ENCODE results near the gene WDFY1.
A peak's percentile ranks its signal among the peaks of the same experiment; 100 is the strongest.

The WDFY1 gene

DNA sequence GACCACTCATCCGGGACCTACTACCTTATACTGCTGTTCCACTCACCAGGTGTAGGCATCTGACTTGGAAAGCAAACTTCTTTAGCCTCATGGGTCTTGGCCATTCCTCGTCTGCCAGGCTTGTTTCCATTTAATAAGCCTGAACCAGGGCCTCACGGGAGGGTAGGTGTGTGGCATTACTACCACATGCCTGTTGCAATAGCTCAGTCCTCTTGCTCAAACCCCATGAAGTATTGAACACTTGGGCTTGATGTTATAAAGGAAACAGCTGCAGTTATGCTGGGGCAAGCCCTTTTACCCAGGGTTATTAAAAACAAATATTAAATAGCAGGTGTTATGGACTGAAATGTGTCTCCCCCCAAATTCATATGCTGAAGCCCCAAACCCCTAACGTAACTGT is 33.3 kb upstream of the WDFY1 start:
- H3K4me3 ChIP-seq (ENCODE audit: low read depth, low read length) = no peak overlapping the region
- no peaks in the 10 kb centered on the region for H3K79me2 ChIP-seq (ENCODE audit: control insufficient read depth, insufficient read depth, low read length, unreplicated experiment)
- peaks cover 54% of the 10 kb centered on the region for H3K36me3 ChIP-seq (ENCODE audit: insufficient read depth, low read length)
- H3K27me3 ChIP-seq (ENCODE audit: insufficient read depth, low read length) = no peaks in the 10 kb centered on the region
- H3K27ac ChIP-seq (ENCODE audit: low read depth, low read length) = no peak overlapping the region
- no peak overlapping the region for H2AFZ ChIP-seq (ENCODE audit: low read length, unreplicated experiment)
- H3K4me1 ChIP-seq (ENCODE audit: control insufficient read depth, insufficient read depth, low read length, unreplicated experiment) = peaks cover 35% of the 10 kb centered on the region

DNA sequence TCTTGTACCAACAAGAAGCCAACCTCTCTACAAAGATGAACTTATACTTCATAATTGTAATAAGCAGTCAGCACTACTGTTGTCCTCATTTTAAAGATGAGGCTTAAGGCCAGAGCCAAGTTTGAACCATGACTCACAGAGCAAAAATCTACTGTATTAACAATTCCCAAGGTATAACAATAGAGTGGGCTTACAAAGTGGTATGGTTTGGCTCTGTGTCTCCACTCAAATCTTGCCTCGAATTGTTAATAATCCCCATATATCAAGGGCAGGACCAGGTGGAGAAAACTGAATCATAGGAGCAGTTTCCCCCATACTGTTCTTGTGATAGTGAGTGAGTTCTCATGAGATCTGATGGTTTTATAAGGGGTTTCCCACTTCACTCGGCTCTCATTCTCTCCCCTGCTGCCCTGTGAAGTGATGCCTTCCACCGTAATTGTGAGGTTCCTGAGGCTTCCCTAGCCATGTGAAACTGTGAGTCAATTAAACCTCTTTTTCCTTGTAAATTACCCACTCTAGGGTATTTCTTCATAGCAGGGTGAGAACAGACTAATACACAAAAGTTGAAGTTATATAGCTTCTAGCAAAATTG is 31.6 kb upstream of the WDFY1 start:
- H3K27me3 ChIP-seq (ENCODE audit: insufficient read depth, low read length) = no peaks in the 10 kb centered on the region
- no peak overlapping the region for H2AFZ ChIP-seq (ENCODE audit: low read length, unreplicated experiment)
- H3K36me3 ChIP-seq (ENCODE audit: insufficient read depth, low read length) = peaks cover 41% of the 10 kb centered on the region
- no peak overlapping the region for H3K4me3 ChIP-seq (ENCODE audit: low read depth, low read length)
- H3K27ac ChIP-seq (ENCODE audit: low read depth, low read length) = peak overlapping the region; percentile 62
- H3K79me2 ChIP-seq (ENCODE audit: control insufficient read depth, insufficient read depth, low read length, unreplicated experiment) = no peaks in the 10 kb centered on the region
- H3K4me1 ChIP-seq (ENCODE audit: control insufficient read depth, insufficient read depth, low read length, unreplicated experiment) = peaks cover 35% of the 10 kb centered on the region

DNA sequence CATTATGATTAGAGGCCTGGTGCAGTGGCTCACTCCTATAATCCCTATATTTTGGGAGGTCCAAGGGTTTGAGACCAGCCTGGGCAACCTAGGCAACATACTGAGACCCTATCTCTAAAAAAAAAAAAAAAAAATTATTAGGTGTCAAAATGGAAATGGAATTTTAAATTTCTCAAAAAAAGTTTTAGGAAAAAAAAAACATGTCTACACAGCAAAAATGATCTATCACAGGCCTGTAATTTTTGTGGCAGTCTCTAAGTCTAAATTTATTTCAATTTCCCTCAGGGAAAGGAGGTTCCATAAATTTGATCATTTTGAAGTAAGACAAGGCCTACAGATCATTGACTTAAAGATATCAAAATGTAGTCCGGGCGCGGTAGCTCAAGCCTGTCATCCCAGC is 28.5 kb upstream of the WDFY1 start:
- H3K27me3 ChIP-seq (ENCODE audit: insufficient read depth, low read length) = no peaks in the 10 kb centered on the region
- H3K27ac ChIP-seq (ENCODE audit: low read depth, low read length) = no peak overlapping the region
- H3K79me2 ChIP-seq (ENCODE audit: control insufficient read depth, insufficient read depth, low read length, unreplicated experiment) = no peaks in the 10 kb centered on the region
- peaks cover 15% of the 10 kb centered on the region for H3K36me3 ChIP-seq (ENCODE audit: insufficient read depth, low read length)
- H2AFZ ChIP-seq (ENCODE audit: low read length, unreplicated experiment) = no peak overlapping the region
- H3K4me1 ChIP-seq (ENCODE audit: control insufficient read depth, insufficient read depth, low read length, unreplicated experiment) = peaks cover 30% of the 10 kb centered on the region
- H3K4me3 ChIP-seq (ENCODE audit: low read depth, low read length) = no peak overlapping the region

DNA sequence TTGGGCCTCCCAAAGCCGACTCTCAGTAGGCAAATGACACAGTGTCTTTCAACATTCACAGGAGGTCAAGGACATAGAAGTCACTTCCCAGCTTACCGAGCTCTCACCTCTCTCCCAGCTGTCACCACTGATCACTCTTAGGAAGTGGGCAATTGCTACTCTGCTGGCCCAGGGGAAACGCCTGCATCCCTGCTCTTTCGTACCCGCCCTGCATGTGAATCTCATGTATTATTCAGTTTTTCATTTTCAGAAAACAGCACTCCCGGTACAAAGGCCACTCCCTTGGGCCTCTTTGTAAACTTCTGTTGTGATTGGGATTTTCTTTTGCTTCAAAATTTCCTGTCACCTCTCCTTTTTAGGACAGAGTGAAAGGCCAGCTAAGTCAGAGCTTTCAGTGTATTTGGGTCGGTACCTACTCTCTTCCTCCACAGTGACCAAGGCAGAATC is 27.5 kb upstream of the WDFY1 start:
- H3K4me3 ChIP-seq (ENCODE audit: low read depth, low read length) = no peak overlapping the region
- H3K79me2 ChIP-seq (ENCODE audit: control insufficient read depth, insufficient read depth, low read length, unreplicated experiment) = no peaks in the 10 kb centered on the region
- no peaks in the 10 kb centered on the region for H3K27me3 ChIP-seq (ENCODE audit: insufficient read depth, low read length)
- H3K4me1 ChIP-seq (ENCODE audit: control insufficient read depth, insufficient read depth, low read length, unreplicated experiment) = peaks cover 34% of the 10 kb centered on the region
- no peak overlapping the region for H2AFZ ChIP-seq (ENCODE audit: low read length, unreplicated experiment)
- H3K27ac ChIP-seq (ENCODE audit: low read depth, low read length) = no peak overlapping the region
- H3K36me3 ChIP-seq (ENCODE audit: insufficient read depth, low read length) = peaks cover 15% of the 10 kb centered on the region

- Histone ChIP-seq H3K27me3 (ENCODE audit: insufficient read depth, low read length) (no peaks in the 10 kb centered on the region), H2AFZ (ENCODE audit: low read length, unreplicated experiment) (no peak overlapping the region), H3K79me2 (ENCODE audit: control insufficient read depth, insufficient read depth, low read length, unreplicated experiment) (no peaks in the 10 kb centered on the region), H3K36me3 (ENCODE audit: insufficient read depth, low read length) (peaks cover 19% of the 10 kb centered on the region), H3K27ac (ENCODE audit: low read depth, low read length) (no peak overlapping the region), H3K4me3 (ENCODE audit: low read depth, low read length) (no peak overlapping the region), H3K4me1 (ENCODE audit: control insufficient read depth, insufficient read depth, low read length, unreplicated experiment) (peaks cover 28% of the 10 kb centered on the region)
These were observed 26.6 kb upstream of the WDFY1 start for GRCh38 chr2:223971731-223972130.

DNA sequence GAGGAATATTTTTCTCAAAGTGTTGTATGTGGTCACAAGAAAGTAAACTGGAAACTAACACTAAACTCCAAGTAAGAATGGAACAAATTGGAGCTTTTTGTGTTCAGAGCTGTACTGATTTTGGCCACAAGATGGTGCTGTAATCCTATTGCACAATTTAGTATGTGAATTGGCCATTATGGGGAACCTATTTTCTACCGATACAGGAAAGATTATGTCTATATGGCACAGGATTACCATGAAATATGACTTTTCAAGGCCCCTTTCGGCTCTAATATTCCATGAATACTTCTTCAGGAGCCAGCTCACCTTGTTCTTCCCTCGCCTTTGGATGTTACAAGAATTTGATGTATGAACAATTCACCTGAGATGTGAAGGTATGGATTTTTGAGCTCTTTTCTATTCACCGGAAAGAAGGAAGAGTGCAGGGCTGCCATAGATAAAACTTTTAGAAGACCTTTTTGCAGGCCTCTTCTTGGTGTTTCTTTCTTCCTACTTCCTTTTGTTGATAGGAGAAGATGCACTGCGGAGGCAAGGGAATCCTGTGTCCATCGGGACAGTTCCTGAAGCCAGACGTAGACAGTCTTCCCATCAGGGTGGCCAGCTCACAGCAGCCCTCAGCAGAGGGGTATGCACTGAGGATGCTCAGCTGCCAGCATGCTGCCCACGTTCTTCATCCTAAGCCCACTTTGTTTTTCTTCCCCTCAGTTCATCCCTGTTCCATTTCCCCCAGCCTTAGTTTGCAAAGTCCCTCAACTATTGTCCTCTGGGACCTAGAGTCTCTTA is 25.4 kb upstream of the WDFY1 start:
- H3K4me1 ChIP-seq (ENCODE audit: control insufficient read depth, insufficient read depth, low read length, unreplicated experiment) = peaks cover 25% of the 10 kb centered on the region
- H2AFZ ChIP-seq (ENCODE audit: low read length, unreplicated experiment) = no peak overlapping the region
- no peaks in the 10 kb centered on the region for H3K79me2 ChIP-seq (ENCODE audit: control insufficient read depth, insufficient read depth, low read length, unreplicated experiment)
- peaks cover 20% of the 10 kb centered on the region for H3K36me3 ChIP-seq (ENCODE audit: insufficient read depth, low read length)
- H3K27me3 ChIP-seq (ENCODE audit: insufficient read depth, low read length) = no peaks in the 10 kb centered on the region
- H3K4me3 ChIP-seq (ENCODE audit: low read depth, low read length) = no peak overlapping the region
- H3K27ac ChIP-seq (ENCODE audit: low read depth, low read length) = peak overlapping the region; percentile 64

GRCh38 chr2:223969856-223970255 is 24.7 kb upstream of the WDFY1 start:
- Histone ChIP-seq H3K4me3 (ENCODE audit: low read depth, low read length) (no peak overlapping the region), H3K79me2 (ENCODE audit: control insufficient read depth, insufficient read depth, low read length, unreplicated experiment) (no peaks in the 10 kb centered on the region), H3K27ac (ENCODE audit: low read depth, low read length) (peak overlapping the region; percentile 64), H3K4me1 (ENCODE audit: control insufficient read depth, insufficient read depth, low read length, unreplicated experiment) (peaks cover 25% of the 10 kb centered on the region), H3K27me3 (ENCODE audit: insufficient read depth, low read length) (no peaks in the 10 kb centered on the region), H3K36me3 (ENCODE audit: insufficient read depth, low read length) (peaks cover 19% of the 10 kb centered on the region), H2AFZ (ENCODE audit: low read length, unreplicated experiment) (no peak overlapping the region)

- Histone ChIP-seq H3K79me2 (ENCODE audit: control insufficient read depth, insufficient read depth, low read length, unreplicated experiment) (no peaks in the 10 kb centered on the region), H3K27me3 (ENCODE audit: insufficient read depth, low read length) (no peaks in the 10 kb centered on the region), H3K27ac (ENCODE audit: low read depth, low read length) (peak overlapping the region; percentile 64), H2AFZ (ENCODE audit: low read length, unreplicated experiment) (no peak overlapping the region), H3K4me3 (ENCODE audit: low read depth, low read length) (no peak overlapping the region), H3K4me1 (ENCODE audit: control insufficient read depth, insufficient read depth, low read length, unreplicated experiment) (peaks cover 25% of the 10 kb centered on the region), H3K36me3 (ENCODE audit: insufficient read depth, low read length) (peaks cover 13% of the 10 kb centered on the region)
These were observed 24.2 kb upstream of the WDFY1 start for GRCh38 chr2:223969315-223969714.

GRCh38 chr2:223967981-223968380 is 22.8 kb upstream of the WDFY1 start:
- peak overlapping the region; percentile 45 for H3K27ac ChIP-seq (ENCODE audit: low read depth, low read length)
- H3K36me3 ChIP-seq (ENCODE audit: insufficient read depth, low read length) = peaks cover 11% of the 10 kb centered on the region
- no peaks in the 10 kb centered on the region for H3K27me3 ChIP-seq (ENCODE audit: insufficient read depth, low read length)
- peaks cover 25% of the 10 kb centered on the region for H3K4me1 ChIP-seq (ENCODE audit: control insufficient read depth, insufficient read depth, low read length, unreplicated experiment)
- H3K4me3 ChIP-seq (ENCODE audit: low read depth, low read length) = no peak overlapping the region
- H2AFZ ChIP-seq (ENCODE audit: low read length, unreplicated experiment) = no peak overlapping the region
- peaks cover 8% of the 10 kb centered on the region for H3K79me2 ChIP-seq (ENCODE audit: control insufficient read depth, insufficient read depth, low read length, unreplicated experiment)

DNA sequence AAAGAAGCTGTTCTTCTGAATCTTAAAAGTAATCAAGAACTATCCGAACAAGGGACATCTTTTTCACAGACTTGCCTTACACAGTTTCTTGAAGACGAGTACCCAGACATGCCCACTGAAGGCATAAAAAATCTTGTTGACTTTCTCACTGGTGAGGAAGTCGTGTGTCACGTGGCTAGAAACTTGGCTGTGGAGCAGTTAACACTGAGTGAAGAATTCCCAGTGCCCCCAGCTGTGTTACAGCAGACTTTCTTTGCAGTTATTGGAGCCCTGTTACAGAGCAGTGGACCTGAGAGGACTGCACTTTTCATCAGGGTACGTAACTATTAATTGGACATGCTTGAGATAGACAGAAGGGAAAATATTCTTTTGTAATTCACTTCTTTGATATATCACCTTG is 14.6 kb upstream of the WDFY1 start:
- H3K4me3 ChIP-seq (ENCODE audit: low read depth, low read length) = peak overlapping the region; percentile 89
- no peak overlapping the region for H3K27ac ChIP-seq (ENCODE audit: low read depth, low read length)
- H3K27me3 ChIP-seq (ENCODE audit: insufficient read depth, low read length) = no peaks in the 10 kb centered on the region
- H2AFZ ChIP-seq (ENCODE audit: low read length, unreplicated experiment) = no peak overlapping the region
- H3K36me3 ChIP-seq (ENCODE audit: insufficient read depth, low read length) = 0 out of 2 replicates have a peak, but pooled peaks cover 3% of the 10 kb centered on the region
- H3K79me2 ChIP-seq (ENCODE audit: control insufficient read depth, insufficient read depth, low read length, unreplicated experiment) = peaks cover 60% of the 10 kb centered on the region
- peaks cover 33% of the 10 kb centered on the region for H3K4me1 ChIP-seq (ENCODE audit: control insufficient read depth, insufficient read depth, low read length, unreplicated experiment)

Measured in ACC112 (cell line).